Ovary (tissue), 9 donors: ENCODE measurements around the gene ZNF212. TPM values are rescaled to one million over a fixed set of nuclear protein-coding genes. Genes with fewer than 3 reads are reported as not detected.
A peak's percentile ranks its signal among the peaks of the same experiment; 100 is the strongest.
"Not testable (repeated sequence)": the region's sequence is repeated elsewhere in the genome, so short reads cannot be mapped to it uniquely, and the experiment has no call there.

Experiments used
- DNase-seq, 5 donors: peaks; one replicate each; pipeline ENCODE4 v3.0.0-alpha.2; 2019 to 2020
- H3K27ac ChIP-seq, 2 donors: fragments of 200-600 bp; one replicate each; pipeline versions ENCODE4 v1.5.1 to v1.8.0; 2019 to 2022
- H3K27me3 ChIP-seq: fragments of 200-600 bp; one replicate; pipeline ENCODE4 v1.8.0; 2022
- H3K36me3 ChIP-seq: fragments of 200-600 bp; sonication (generic); one replicate; pipeline ENCODE4 v1.5.1; 2019
- H3K4me1 ChIP-seq: one replicate; pipeline ENCODE4 v1.8.1; 2013; ENCODE audit warnings: mild to moderate bottlenecking, moderate library complexity; ENCODE audit not compliant: insufficient read depth
- H3K4me3 ChIP-seq: fragments of 200-600 bp; sonication (generic); one replicate; pipeline ENCODE4 v1.5.1; 2017
- H3K9me3 ChIP-seq, 2 donors: fragments of 200-600 bp in 1 of 2; sonication (generic) in 1 of 2; one replicate each; pipeline versions ENCODE4 v1.5.1 to v1.8.1; 2013 to 2019; ENCODE audit warnings: mild to moderate bottlenecking in 1 of 2, moderate library complexity in 1 of 2
- CTCF ChIP-seq, 3 donors: fragments of 450-650 bp in 2 of 3; fragments of 200-600 bp in 1 of 3; IDR thresholded peaks; one replicate each; pipeline versions ENCODE4 v1.5.1 to v1.8.0; 2016 to 2022; ENCODE audit warnings: antibody characterized with exemption in 3 of 3, mild to moderate bottlenecking in 1 of 3
- EP300 ChIP-seq: sonication (generic); formaldehyde crosslinking; IDR thresholded peaks from one replicate; pipeline ENCODE4 v1.6.1; 2017; ENCODE audit warnings: antibody characterized with exemption
- POLR2A ChIP-seq: fragments of 450-650 bp; IDR thresholded peaks from one replicate; pipeline ENCODE4 v1.6.1; 2017; ENCODE audit warnings: antibody characterized with exemption, mild to moderate bottlenecking, moderate library complexity
- WGBS, 3 donors: extraction: QIAGEN DNeasy Blood & Tissue Kit in 1 of 3; methylation state at CpG; one replicate each; pipeline versions ENCODE4 v1.1.5 to v1.1.7; 2013 to 2017; 5-methylcytosine and 5-hydroxymethylcytosine counted together
- intact Hi-C, 4 donors: fragments of 100-400 bp; cut with DNase I; formaldehyde crosslinking; loops; one replicate each; pipeline versions ENCODE4 v1.11.0 to v1.15.1; 2022 to 2023
- polyA plus RNA-seq, 2 donors: library from polyadenylated mRNA; stranded (reverse); fragments of 200-250 nt in 1 of 2; fragments of 350-450 nt in 1 of 2; fragmentation: Illumina TruSeq in 1 of 2; extraction: RNeasy Lipid Tissue Mini Kit (QIAGEN cat#74804) in 1 of 2; gene quantifications; one replicate each; pipeline ENCODE4 v1.2.3, GENCODE V29; 2013 to 2014
- total RNA-seq, 7 donors: library from RNA; depleted of rRNA in 2 of 7; stranded (reverse); fragments of >200 nt in 2 of 7; fragmentation: NEBNext Ultra II Directional in 3 of 7; extraction: Animal tissue kit (Norgen Biotek cat#: 25700) in 3 of 7; gene quantifications; one replicate each; pipeline versions ENCODE4 v1.1.0 to v1.2.4, GENCODE V29; 2016 to 2023
- donor health status: DM: no; HTN: no; CAD: no; lungs with moderate emphysema.
- donor health status: DM: no; HTN: no; CAD: no.
- donor health status: Bipolar disorder and iron deficiency.
- donor health status: DM: yes; HTN: yes; CAD: no.
- donor health status: DM: no; HTN: no; CAD: no.
- donor health status: DM: yes; HTN: yes; CAD: no.

The ZNF212 gene
- total and polyA plus RNA-seq, 9 donors, result 5.4 to 16.0 (median 11.3) TPM

GRCh38 chr7:149226840-149227494 lies 12.5 kb upstream of the ZNF212 start:
- no peak overlapping the region for H3K4me3 ChIP-seq
- WGBS, 3 donors, result 69 to 82% (median 74%) methylated on average over 6 of the region's 6 CpGs
- no peaks in the 10 kb centered on the region for H3K36me3 ChIP-seq
- peak in 1 of 5 donors; percentile 32 for DNase-seq
- H3K9me3 ChIP-seq, result no peaks in the 10 kb centered on the region
- H3K27ac ChIP-seq, result no peak overlapping the region
- no peaks in the 10 kb centered on the region for H3K27me3 ChIP-seq
- no peaks in the 10 kb centered on the region for H3K4me1 ChIP-seq
- TF ChIP-seq CTCF (IDR thresholded peaks at IDR 0.05) (no peak), EP300 (no peak), POLR2A (no peak)
- intact Hi-C loops, result no loop called here

- no peaks in the 10 kb centered on the region for H3K4me1 ChIP-seq
- no peak overlapping the region for H3K4me3 ChIP-seq
- WGBS, 3 donors, result 40 to 51% (median 45%) methylated on average over 7 of the region's 7 CpGs
- no peaks in the 10 kb centered on the region for H3K27me3 ChIP-seq
- H3K36me3 ChIP-seq, result no peaks in the 10 kb centered on the region
- intact Hi-C loops, result no loop called here
- no peak overlapping the region for H3K27ac ChIP-seq
- no peaks in the 10 kb centered on the region for H3K9me3 ChIP-seq
- no peak for TF ChIP-seq CTCF (IDR thresholded peaks at IDR 0.05)
- DNase-seq, result no peak
These were observed 10.5 kb upstream of the ZNF212 start for GRCh38 chr7:149228831-149229471.

- H3K27ac ChIP-seq, result no peak overlapping the region
- DNase-seq, result no peak
- intact Hi-C loops, result no loop called here
- TF ChIP-seq POLR2A (no peak), CTCF (IDR thresholded peaks at IDR 0.05) (no peak), EP300 (no peak)
- H3K9me3 ChIP-seq, result no peaks in the 10 kb centered on the region
- H3K27me3 ChIP-seq, result no peaks in the 10 kb centered on the region
- H3K4me3 ChIP-seq, result no peak overlapping the region
- no peaks in the 10 kb centered on the region for H3K4me1 ChIP-seq
- WGBS, 3 donors, result 56 to 67% (median 57%) methylated on average over 6 of the region's 6 CpGs
- H3K36me3 ChIP-seq, result no peaks in the 10 kb centered on the region
These were observed 9.9 kb upstream of the ZNF212 start for GRCh38 chr7:149229526-149229925.

GRCh38 chr7:149232362-149232761 lies 7.1 kb upstream of the ZNF212 start:
- TF ChIP-seq POLR2A (no peak), CTCF (IDR thresholded peaks at IDR 0.05) (no peak), EP300 (no peak)
- H3K4me3 ChIP-seq, result no peak overlapping the region
- H3K36me3 ChIP-seq, result no peaks in the 10 kb centered on the region
- intact Hi-C loops, result no loop called here
- no peaks in the 10 kb centered on the region for H3K4me1 ChIP-seq
- H3K27ac ChIP-seq, result no peak overlapping the region
- DNase-seq, result no peak
- 80 to 85% (median 85%) methylated on average over 2 of the region's 2 CpGs for WGBS, 3 donors
- H3K27me3 ChIP-seq, result no peaks in the 10 kb centered on the region
- no peaks in the 10 kb centered on the region for H3K9me3 ChIP-seq

GRCh38 chr7:149233655-149234204 lies 5.7 kb upstream of the ZNF212 start:
- intact Hi-C loops, H3K36me3 ChIP-seq, H3K4me1 ChIP-seq, DNase-seq, H3K27ac ChIP-seq, H3K9me3 ChIP-seq, H3K27me3 ChIP-seq, H3K4me3 ChIP-seq: not testable (repeated sequence)
- 68 to 81% (median 71%) methylated on average over 7 of the region's 7 CpGs for WGBS, 3 donors
